DMS153 (cell line): ENCODE data around the gene NBL1.

Source experiments
- DNase-seq: peaks from one replicate; lab custom pipeline; 2025; lab: John Stamatoyannopoulos, UW

NBL1 gene

GRCh38 chr1:19670787-19671186 is 26.7 kb downstream of the NBL1 start:
- no peak for DNase-seq

GRCh38 chr1:19672237-19672636 is 28.1 kb downstream of the NBL1 start:
- no peak for DNase-seq

DNA sequence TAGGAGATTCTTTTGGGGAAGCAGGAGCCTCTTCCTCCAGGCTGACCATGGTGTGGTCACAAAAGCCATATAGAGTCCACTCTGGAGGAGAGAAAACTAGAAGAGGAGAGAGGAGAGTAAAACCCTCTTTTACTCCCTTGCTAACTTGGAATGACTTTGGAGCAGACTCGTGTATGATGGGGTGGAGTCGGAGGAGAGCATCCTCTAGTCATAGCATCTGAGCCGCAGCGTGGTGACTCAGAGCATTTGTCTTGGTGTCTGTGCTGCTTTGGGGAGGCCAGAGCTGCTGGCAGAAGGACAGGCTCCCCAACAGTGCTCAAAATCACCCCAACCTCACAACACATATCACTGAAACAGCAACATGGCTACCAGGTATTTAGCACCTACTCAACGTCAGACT is 31.7 kb downstream of the NBL1 start:
- no peak for DNase-seq

GRCh38 chr1:19676438-19676922 is 32.4 kb downstream of the NBL1 start:
- no peak for DNase-seq

- DNase-seq: no peak
Measured at GRCh38 chr1:19678493-19678892, 34.4 kb downstream of the NBL1 start.

DNA sequence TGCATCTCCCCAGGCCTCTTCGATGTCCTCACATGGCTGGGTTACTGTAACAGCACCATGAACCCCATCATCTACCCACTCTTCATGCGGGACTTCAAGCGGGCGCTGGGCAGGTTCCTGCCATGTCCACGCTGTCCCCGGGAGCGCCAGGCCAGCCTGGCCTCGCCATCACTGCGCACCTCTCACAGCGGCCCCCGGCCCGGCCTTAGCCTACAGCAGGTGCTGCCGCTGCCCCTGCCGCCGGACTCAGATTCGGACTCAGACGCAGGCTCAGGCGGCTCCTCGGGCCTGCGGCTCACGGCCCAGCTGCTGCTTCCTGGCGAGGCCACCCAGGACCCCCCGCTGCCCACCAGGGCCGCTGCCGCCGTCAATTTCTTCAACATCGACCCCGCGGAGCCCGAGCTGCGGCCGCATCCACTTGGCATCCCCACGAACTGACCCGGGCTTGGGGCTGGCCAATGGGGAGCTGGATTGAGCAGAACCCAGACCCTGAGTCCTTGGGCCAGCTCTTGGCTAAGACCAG is 34.9 kb downstream of the NBL1 start:
- no peak for DNase-seq

GRCh38 chr1:19679691-19680090 is 35.6 kb downstream of the NBL1 start:
- DNase-seq: no peak

- no peak for DNase-seq
Measured at GRCh38 chr1:19680644-19681043, 36.5 kb downstream of the NBL1 start.

DNA sequence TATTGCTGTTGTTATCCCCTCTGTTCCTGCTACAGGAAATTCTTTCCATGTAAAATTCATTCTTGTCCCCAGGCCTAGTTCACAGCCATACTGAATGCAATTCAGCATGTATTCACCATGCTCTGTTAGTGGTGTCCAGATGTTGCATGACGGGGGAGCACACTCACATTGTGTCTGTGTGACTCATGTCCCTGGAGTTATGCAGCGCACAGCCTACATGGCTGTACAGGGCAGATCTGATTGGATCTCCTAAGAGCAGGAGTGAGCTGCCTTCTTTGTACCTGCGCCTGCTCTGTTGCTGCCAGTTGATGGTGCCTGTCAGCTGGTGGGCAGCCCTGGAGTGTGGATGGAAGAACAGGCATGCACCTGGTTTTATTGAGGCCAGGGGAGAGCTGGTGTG is 38.1 kb downstream of the NBL1 start:
- no peak for DNase-seq

- DNase-seq: no peak
Measured at GRCh38 chr1:19682901-19683300, 38.8 kb downstream of the NBL1 start.

DNA sequence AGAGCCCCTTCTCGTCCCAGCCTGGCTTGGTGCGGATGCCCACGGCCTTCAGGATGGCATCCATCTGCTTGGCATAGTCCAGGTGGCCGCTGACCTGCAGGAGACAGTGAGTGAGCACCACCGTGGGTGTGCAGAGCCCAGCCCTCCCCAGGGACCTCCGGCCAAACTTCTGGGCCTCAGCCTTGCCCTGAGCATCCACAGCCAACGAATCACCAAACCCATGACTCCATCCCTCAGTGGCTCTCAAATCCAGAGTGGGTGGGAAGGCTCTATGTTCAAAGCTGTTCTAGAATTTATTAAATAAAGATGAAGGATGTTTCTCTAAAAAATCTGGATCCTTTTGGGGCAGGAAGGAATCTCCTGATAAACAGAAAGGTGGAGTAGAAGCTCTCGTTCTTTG is 39.2 kb downstream of the NBL1 start:
- no peak for DNase-seq

DNA sequence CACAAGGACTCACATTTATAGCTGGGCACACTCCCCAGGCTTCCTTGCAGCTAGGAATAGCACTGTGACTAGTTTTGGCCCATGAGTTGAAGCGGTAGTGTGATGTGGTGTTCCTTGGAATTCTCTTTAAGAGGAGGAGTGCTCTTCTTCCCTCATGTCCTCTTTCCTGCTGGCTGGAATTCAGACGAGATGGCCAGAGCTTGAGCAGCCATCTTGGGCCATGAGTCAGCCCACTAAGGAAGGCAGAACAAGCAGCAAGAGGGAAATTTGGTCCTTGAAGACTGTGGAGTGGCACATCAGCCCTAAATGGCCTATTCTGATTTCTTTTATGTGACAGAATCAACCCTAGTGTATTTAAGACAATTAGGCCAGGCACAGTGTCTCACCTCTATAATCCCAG is 40.6 kb downstream of the NBL1 start:
- DNase-seq: no peak

DNA sequence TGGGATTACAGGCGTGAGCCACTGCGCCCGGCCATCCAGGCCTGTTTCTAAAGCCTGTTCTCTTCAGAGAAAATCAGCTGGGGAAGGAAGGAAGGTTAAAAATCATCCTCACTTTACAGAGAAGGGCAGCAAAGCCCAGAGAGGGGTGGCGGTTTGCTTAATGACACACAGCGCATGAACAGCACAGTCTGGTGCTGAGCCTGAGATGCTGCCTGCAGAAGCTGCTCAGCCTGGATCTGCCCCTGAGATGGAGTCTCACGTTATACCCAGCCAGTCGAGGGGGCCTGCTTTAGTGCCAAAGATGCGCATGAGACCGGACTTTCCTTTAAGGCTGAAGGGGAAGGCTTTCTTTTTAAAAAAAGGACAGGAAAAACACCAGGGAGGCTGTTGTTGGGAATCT is 41.9 kb downstream of the NBL1 start:
- no peak for DNase-seq

- no peak for DNase-seq
Measured at GRCh38 chr1:19687414-19687813, 43.3 kb downstream of the NBL1 start.

DNA sequence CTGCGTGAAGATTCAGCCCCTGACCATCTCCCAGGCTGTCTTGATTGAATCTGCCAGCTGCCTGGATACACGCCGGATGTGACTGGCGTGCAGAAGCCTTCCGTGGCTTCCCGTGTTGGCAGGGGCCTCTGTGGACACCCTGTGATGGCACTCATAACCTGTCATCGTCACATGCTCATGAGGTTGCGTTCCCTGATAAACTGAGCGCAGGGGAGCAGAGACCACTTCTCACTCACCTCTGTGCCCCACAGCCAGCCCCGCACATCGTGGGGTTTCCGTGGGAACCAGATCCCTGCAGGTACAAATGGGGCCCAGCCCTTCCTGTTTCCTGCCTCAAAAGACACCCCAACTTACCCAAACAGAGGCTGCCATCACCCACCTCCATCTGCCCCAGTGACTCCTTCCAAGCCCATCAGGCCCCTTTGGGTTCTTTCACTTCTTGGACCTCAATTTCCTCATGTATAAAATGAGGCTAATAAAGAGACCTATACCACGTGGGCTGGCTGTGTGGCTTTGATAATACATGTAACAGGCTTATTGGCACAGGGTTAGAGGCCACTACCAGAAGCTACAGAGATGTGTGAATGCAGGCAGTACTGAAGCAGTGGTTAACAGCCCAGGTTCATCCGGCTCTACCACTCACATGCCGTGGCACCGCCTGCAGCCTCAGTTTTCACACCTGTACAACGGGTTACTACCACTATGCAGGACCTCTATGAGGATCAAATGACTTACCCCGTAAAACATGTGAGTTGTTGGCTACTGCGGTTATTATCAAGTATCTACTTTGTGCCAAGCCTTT is 44.1 kb downstream of the NBL1 start:
- no peak for DNase-seq

- no peak for DNase-seq
Measured at GRCh38 chr1:19689085-19689757, 45.1 kb downstream of the NBL1 start.

- DNase-seq: no peak
Measured at GRCh38 chr1:19689856-19690255, 45.7 kb downstream of the NBL1 start.

GRCh38 chr1:19690342-19690741 is 46.2 kb downstream of the NBL1 start:
- DNase-seq: no peak

DNA sequence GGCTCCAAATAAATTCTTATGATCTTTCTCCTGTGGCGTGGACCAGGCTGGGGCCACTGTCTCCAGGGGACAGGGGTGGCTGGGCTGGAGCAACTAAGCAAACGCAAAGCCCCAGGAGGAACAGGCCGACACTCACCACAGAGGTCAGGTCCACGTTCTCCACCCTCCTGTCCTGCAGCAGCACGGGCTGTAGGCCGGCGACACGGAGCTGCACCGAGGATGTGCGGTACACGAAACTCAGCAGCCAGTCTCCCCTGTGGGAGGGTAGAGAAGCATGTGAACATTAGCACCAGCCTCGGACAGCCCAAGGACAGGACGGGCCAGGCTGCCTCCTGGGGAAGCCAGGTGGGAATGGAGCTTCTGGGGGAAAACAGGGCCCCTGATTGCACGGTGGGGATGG is 50.2 kb downstream of the NBL1 start:
- DNase-seq: no peak

DNA sequence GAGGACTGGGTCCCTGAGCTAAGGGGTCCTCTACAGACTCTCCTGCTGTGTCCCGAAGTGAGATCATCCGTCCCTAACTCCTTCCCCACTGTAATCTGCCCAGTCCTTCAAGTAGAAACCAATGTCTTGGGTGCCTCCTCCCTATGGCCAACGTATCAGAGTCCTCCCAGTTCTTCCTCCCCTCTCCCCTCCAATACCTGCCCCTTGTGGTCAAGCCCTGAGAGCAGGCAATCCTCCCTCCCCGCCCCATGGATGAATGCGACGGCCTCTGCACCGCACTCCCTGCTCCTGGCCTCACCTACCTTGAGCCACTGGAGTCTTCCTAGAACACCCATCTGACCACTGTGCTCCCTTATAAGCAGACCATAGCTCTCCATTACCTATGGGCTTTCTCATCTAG is 51.7 kb downstream of the NBL1 start:
- DNase-seq: no peak

GRCh38 chr1:19696820-19697219 is 52.7 kb downstream of the NBL1 start:
- no peak for DNase-seq

DNA sequence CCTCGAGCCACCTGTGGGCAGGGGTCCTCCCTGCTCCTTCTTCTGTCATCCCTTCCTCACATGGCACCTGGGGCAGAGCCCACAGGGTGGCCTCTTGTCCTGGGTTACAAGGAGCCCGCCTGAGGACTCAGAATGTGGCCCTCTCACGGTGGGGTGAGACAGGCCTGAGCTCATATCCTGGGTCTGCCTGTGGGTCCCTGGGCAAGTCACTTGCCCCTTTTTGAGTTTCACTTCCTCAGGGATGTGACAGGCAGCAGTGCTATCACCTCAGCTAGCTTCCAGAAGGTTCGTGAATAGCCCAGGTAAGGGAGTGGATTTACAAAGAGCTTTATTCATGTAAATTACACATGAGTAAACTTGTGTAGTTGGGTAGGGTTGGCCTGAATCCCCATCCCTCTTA is 54.1 kb downstream of the NBL1 start:
- DNase-seq: no peak

DNA sequence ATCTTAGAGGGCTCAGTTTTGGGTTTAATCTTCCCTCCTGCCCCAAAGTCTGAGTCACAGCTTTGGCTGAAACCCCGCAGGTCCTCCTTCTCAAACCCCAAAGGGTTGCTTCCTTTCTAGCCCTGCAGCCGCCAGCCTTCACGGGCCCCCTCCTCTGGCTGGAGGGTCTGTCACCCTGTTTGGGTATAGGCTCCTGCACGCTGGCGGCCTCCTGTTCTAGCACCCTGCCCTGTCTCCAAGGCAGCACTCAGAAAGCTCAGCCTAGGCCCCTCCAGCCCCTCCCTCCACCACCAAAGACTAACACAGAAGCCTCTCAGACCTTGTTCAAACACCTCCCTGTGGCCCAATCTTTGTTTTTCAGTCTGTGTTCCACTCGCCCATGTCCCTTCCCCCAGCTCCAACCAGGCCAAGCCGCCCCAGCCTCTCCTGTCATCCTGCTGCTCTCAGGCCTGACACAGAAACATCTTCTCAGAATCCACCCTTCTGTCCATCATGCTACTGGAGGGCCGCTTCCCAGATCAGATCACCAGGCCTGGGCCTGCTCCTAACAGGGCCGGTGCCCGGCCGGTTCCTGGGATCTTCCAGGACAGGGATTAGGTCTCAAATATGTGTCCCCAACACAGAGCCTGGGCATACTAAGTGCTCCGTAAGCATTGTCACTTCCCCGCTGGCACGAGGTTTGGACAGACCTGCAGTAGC is 56.1 kb downstream of the NBL1 start:
- DNase-seq: no peak
